ENCODE results near the gene SPATA31C2. TPM values are rescaled to one million over a fixed set of nuclear protein-coding genes. Genes with fewer than 3 reads are reported as not detected.

SPATA31C2 gene
- not detected for total RNA-seq

DNA sequence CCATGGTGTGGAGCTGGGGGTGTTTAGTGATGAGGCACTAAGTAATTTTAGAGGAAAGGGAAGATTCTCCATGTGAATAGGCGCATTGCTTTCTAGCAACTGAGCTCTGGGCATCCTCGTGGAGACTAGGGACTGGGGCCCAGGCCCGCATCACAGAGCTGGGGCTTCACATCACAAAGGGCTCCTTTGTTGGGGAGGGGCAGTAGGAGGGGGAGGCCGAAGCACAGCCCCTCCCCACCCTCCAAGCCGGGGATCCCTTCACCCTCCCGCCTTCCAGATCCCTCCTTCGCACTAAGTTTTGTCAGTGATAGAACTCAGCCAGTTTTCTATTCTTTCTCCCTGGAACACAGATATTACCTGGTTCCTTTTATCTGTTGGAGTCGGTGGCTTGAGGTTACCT, at the start of gene SPATA31C2:
Gene SPATA31C2 (minus strand): TSS at position 101 of the 400 bp plus-strand sequence. CDS start 29 bp downstream, at position 72.

Other genes starting within 250 kb of the SPATA31C2 start
- gene SPATA31C1, start 220.5 kb downstream of the SPATA31C2 start, total RNA-seq: not detected
- gene CDK20, start 163.9 kb downstream of the SPATA31C2 start, total RNA-seq: 17.2 TPM
- 209 TPM for gene SPIN1, start 250.0 kb upstream of the SPATA31C2 start, total RNA-seq

Data from camera-type eye (tissue), 1 donor.